ENCODE measurements around the gene PARN.

GRCh38 chr16:14444979-14445810 lies 184.9 kb downstream of the PARN start:
- TF ChIP-seq POLR2AphosphoS5 (IDR thresholded peaks at IDR 0.05; ENCODE audit: borderline replicate concordance, low read depth, low read length): no peak
- no peak for TF ChIP-seq EZH2 (IDR thresholded peaks at IDR 0.05)
- no peak for TF ChIP-seq FOXP2 (optimal IDR thresholded peaks at IDR 0.05; ENCODE audit: control extremely low read depth, extremely low read length, insufficient read depth)
